CD4-positive, alpha-beta T cell treated with Interleukin-4 for 1 hour (primary cell): ENCODE measurements around the gene COQ8B.
"Not testable (repeated sequence)": the region's sequence is repeated elsewhere in the genome, so short reads cannot be mapped to it uniquely, and the experiment has no call there.

Experiments
- DNase-seq, 2 donors: peaks; one replicate each; pipeline ENCODE4 v3.0.0-alpha.2; 2020 to 2022

The COQ8B gene

GRCh38 chr19:40716482-40717324 lies at the start of gene COQ8B, which contains the start of gene ITPKC:
Gene COQ8B (minus strand): TSS chr19:40716886. CDS start chr19:40714632, 2,254 bp downstream.
Gene ITPKC (plus strand): TSS chr19:40717112. CDS start chr19:40717136, 24 bp downstream.
- DNase-seq: peak; percentile 98 to 99

- not testable (repeated sequence) for DNase-seq
Observed at GRCh38 chr19:40766385-40766784, 49.7 kb upstream of the COQ8B start.

GRCh38 chr19:40763963-40764362 lies 47.3 kb upstream of the COQ8B start:
- no peak for DNase-seq

- DNase-seq: no peak
Observed at GRCh38 chr19:40763526-40763925, 46.8 kb upstream of the COQ8B start.

- DNase-seq: no peak
Observed at GRCh38 chr19:40762754-40763470, 46.2 kb upstream of the COQ8B start.

- no peak for DNase-seq
Observed at GRCh38 chr19:40759352-40759751, 42.7 kb upstream of the COQ8B start.

- no peak for DNase-seq
Observed at GRCh38 chr19:40758491-40758890, 41.8 kb upstream of the COQ8B start.

- peak in 1 of 2 donors; percentile 39 for DNase-seq
Observed at GRCh38 chr19:40756502-40757110, 39.9 kb upstream of the COQ8B start.

GRCh38 chr19:40755791-40756190 lies 39.1 kb upstream of the COQ8B start:
- no peak for DNase-seq

GRCh38 chr19:40755248-40755624 lies 38.5 kb upstream of the COQ8B start:
- no peak for DNase-seq

- DNase-seq: peak; percentile 34 to 36
Observed at GRCh38 chr19:40754611-40755247, 38.0 kb upstream of the COQ8B start.

- no peak for DNase-seq
Observed at GRCh38 chr19:40752257-40752781, 35.6 kb upstream of the COQ8B start.

GRCh38 chr19:40750874-40751537 lies 34.3 kb upstream of the COQ8B start, which contains the start of gene SNRPA:
Gene SNRPA (plus strand): TSS chr19:40751203. CDS start chr19:40751409, 206 bp downstream.
- DNase-seq: peak; percentile 96 to 97

GRCh38 chr19:40750058-40750873 lies 33.6 kb upstream of the COQ8B start, which contains the start of gene ACTMAP:
Gene ACTMAP (minus strand): TSS chr19:40750477. CDS start chr19:40749803, 674 bp downstream.
- DNase-seq: peak; percentile 100

- DNase-seq: no peak
Observed at GRCh38 chr19:40747536-40747935, 30.9 kb upstream of the COQ8B start.

GRCh38 chr19:40745402-40745780 lies 28.7 kb upstream of the COQ8B start:
- DNase-seq: no peak

- DNase-seq: peak; percentile 16 to 38
Observed at GRCh38 chr19:40744554-40745401, 28.1 kb upstream of the COQ8B start.

- DNase-seq: no peak
Observed at GRCh38 chr19:40743926-40744325, 27.2 kb upstream of the COQ8B start.

- DNase-seq: no peak
Observed at GRCh38 chr19:40742886-40743285, 26.2 kb upstream of the COQ8B start.

GRCh38 chr19:40742477-40742876 lies 25.8 kb upstream of the COQ8B start:
- no peak for DNase-seq
